IMR-90 (cell line): Measurements from ENCODE around the gene PTPN3. TPM values are rescaled to one million over a fixed set of nuclear protein-coding genes. Genes with fewer than 3 reads are reported as not detected.
A peak's percentile ranks its signal among the peaks of the same experiment; 100 is the strongest.

Source experiments
- ATAC-seq: fragments of 200-7000 bp; cut with Tn5 transposase; 2 replicates; pipeline ENCODE4 v1.9.1; 2020; ENCODE audit warnings: low read depth, mild to moderate bottlenecking, moderate library complexity
- BruUV-seq: library from RNA; stranded (reverse); fragments of 400-500 nt; replicated peaks from 2 replicates; lab custom pipeline; 2021; lab: Mats Ljungman, UMichigan
- CTCF ChIA-PET: fragments of 300-600 bp; formaldehyde crosslinking; extraction: SDS; loops from one replicate; lab custom pipeline; 2021; ENCODE audit warnings: antibody characterized with exemption; lab: Yijun Ruan, JAX
- POLR2A ChIA-PET: fragments of 300-600 bp; sonication (Branson Sonifier 250); formaldehyde crosslinking; loops from one replicate; lab custom pipeline; 2022; ENCODE audit warnings: antibody characterized with exemption; ENCODE audit not compliant: unreplicated experiment; lab: Charles Lee
- DNase-seq: peaks from one replicate; pipeline ENCODE4 v3.0.0; 2013
- H2AFZ ChIP-seq: replicated peaks from 2 replicates; pipeline ENCODE3; 2013; ENCODE audit warnings: low read length, mild to moderate bottlenecking; ENCODE audit not compliant: poor library complexity
- H2AK5ac ChIP-seq: 2 replicates; pipeline ENCODE4 v1.6.1; 2013; ENCODE audit warnings: low read depth, low read length, inconsistent platforms
- H2AK9ac ChIP-seq: replicated peaks from 2 replicates; pipeline ENCODE3; 2013; ENCODE audit warnings: mild to moderate bottlenecking, low read depth, low read length, moderate library complexity; ENCODE audit not compliant: poor library complexity
- H2BK120ac ChIP-seq: 2 replicates; pipeline ENCODE4 v1.6.1; 2013; ENCODE audit warnings: low read depth, low read length, inconsistent platforms
- H2BK15ac ChIP-seq: 3 replicates; pipeline ENCODE4 v1.6.1; 2013; ENCODE audit warnings: low read depth, low read length, inconsistent platforms
- H2BK20ac ChIP-seq: 2 replicates; pipeline ENCODE4 v1.6.1; 2013; ENCODE audit warnings: low read depth, mild to moderate bottlenecking, inconsistent platforms, low read length, moderate library complexity
- H2BK5ac ChIP-seq: 2 replicates; pipeline ENCODE4 v1.6.1; 2013; ENCODE audit warnings: mild to moderate bottlenecking, low read depth, low read length, inconsistent platforms; ENCODE audit not compliant: poor library complexity, severe bottlenecking
- H3K14ac ChIP-seq: replicated peaks from 2 replicates; pipeline ENCODE4 v1.6.1; 2013; ENCODE audit warnings: low read depth, low read length, inconsistent platforms
- H3K18ac ChIP-seq: 2 replicates; pipeline ENCODE4 v1.6.1; 2013; ENCODE audit warnings: low read depth, low read length, control low read depth
- H3K23ac ChIP-seq: 2 replicates; pipeline ENCODE4 v1.6.1; 2013; ENCODE audit warnings: low read depth, low read length, inconsistent platforms
- H3K27ac ChIP-seq: 2 replicates; pipeline ENCODE4 v1.5.1; 2013; ENCODE audit warnings: mild to moderate bottlenecking, control low read depth, low read length; ENCODE audit not compliant: insufficient read depth
- H3K27me3 ChIP-seq: 2 replicates; pipeline ENCODE4 v1.6.1; 2013; ENCODE audit warnings: low read length; ENCODE audit not compliant: control insufficient read depth, insufficient read depth
- H3K36me3 ChIP-seq: 2 replicates; pipeline ENCODE4 v1.6.1; 2013; ENCODE audit warnings: low read length, mixed read lengths; ENCODE audit not compliant: control insufficient read depth, insufficient read depth
- H3K4ac ChIP-seq: 2 replicates; pipeline ENCODE4 v1.6.1; 2013; ENCODE audit warnings: low read depth, low read length, inconsistent platforms
- H3K4me1 ChIP-seq: 2 replicates; pipeline ENCODE4 v1.6.1; 2013; ENCODE audit warnings: low read length, mixed read lengths; ENCODE audit not compliant: control insufficient read depth, insufficient read depth
- H3K4me2 ChIP-seq: 2 replicates; pipeline ENCODE4 v1.6.1; 2013; ENCODE audit warnings: low read depth, mild to moderate bottlenecking, control low read depth, low read length, moderate library complexity
- H3K4me3 ChIP-seq: 2 replicates; pipeline ENCODE4 v1.5.1; 2013; ENCODE audit warnings: low read depth, mild to moderate bottlenecking, control low read depth, low read length, moderate library complexity; ENCODE audit not compliant: insufficient read depth
- H3K56ac ChIP-seq: 2 replicates; pipeline ENCODE4 v1.6.1; 2013; ENCODE audit warnings: low read length, inconsistent platforms; ENCODE audit not compliant: insufficient read depth; ENCODE audit errors: extremely low read depth
- H3K79me1 ChIP-seq, 2 experiments: 2 replicates each; pipeline ENCODE4 v1.6.1; 2013; ENCODE audit warnings: low read length in 2 of 2, inconsistent platforms in 1 of 2, low read depth in 1 of 2
- H3K9ac ChIP-seq: 2 replicates; pipeline ENCODE4 v1.6.1; 2013; ENCODE audit warnings: low read depth, low read length, control low read depth
- H3K9me1 ChIP-seq: 2 replicates; pipeline ENCODE4 v1.6.1; 2013; ENCODE audit warnings: low read length, inconsistent platforms; ENCODE audit not compliant: insufficient read depth
- H3K9me3 ChIP-seq: 2 replicates; pipeline ENCODE4 v1.6.1; 2013; ENCODE audit warnings: low read length; ENCODE audit not compliant: control insufficient read depth, insufficient read depth
- H4K20me1 ChIP-seq: 2 replicates; pipeline ENCODE4 v1.6.1; 2013; ENCODE audit warnings: low read length, inconsistent platforms; ENCODE audit not compliant: insufficient read depth
- H4K5ac ChIP-seq: 2 replicates; pipeline ENCODE4 v1.6.1; 2013; ENCODE audit warnings: mild to moderate bottlenecking, low read depth, low read length, control low read depth
- H4K8ac ChIP-seq, 2 experiments: 2 replicates each; pipeline ENCODE4 v1.6.1; 2013; ENCODE audit warnings: low read depth in 2 of 2, low read length in 2 of 2, control low read depth in 1 of 2, inconsistent platforms in 1 of 2
- H4K91ac ChIP-seq: 2 replicates; pipeline ENCODE4 v1.6.1; 2013; ENCODE audit warnings: low read depth, low read length, inconsistent platforms; ENCODE audit not compliant: insufficient read depth
- CEBPB ChIP-seq: IDR thresholded peaks from 2 replicates; pipeline ENCODE4 v1.6.1; 2012; ENCODE audit warnings: low read depth, low read length, improper control_type of control experiment
- FOS ChIP-seq: fragments of 150-350 bp; IDR thresholded peaks from 2 replicates; pipeline ENCODE4 v1.6.1; 2016; ENCODE audit warnings: low read depth, low read length
- dilution Hi-C: fragments of 300-500 bp; cut with HindIII; formaldehyde crosslinking; loops from one replicate; pipeline ENCODE4 v1.14.3; 2018; ENCODE audit warnings: low sequenced_read_pairs; ENCODE audit not compliant: unreplicated experiment
- in situ Hi-C: fragments of 300-500 bp; cut with MboI; formaldehyde crosslinking; loops from 3 replicates; pipeline ENCODE4 v1.14.3; 2019; ENCODE audit warnings: low sequenced_read_pairs, inconsistent platforms, mixed read lengths
- intact Hi-C: fragments of 100-400 bp; cut with micrococcal nuclease; formaldehyde crosslinking; loops from 2 replicates; pipeline ENCODE4 v1.10.0; 2022
- polyA plus RNA-seq, 3 experiments: library from polyadenylated mRNA; depleted of rRNA; stranded (reverse); fragments of >200 nt; gene quantifications; 2 replicates each; pipeline ENCODE4 v1.2.3, GENCODE V29; 2012; ENCODE audit warnings: low replicate concordance in 1 of 3
- total RNA-seq: library from RNA; depleted of rRNA; stranded (reverse); fragments of >200 nt; gene quantifications from 2 replicates; pipeline ENCODE4 v1.2.3, GENCODE V29; 2012
- TF ChIP-seq, protein P1 (sequence below): conservative IDR thresholded peaks from 2 replicates; pipeline ENCODE4 v1.5.1; 2012; ENCODE audit warnings: mild to moderate bottlenecking, low read depth, low read length, improper control_type of control experiment

The PTPN3 gene
- total and polyA plus RNA-seq, 2 of the 4 experiments (the other 2 are of a cell fraction): 0.72 to 0.89 TPM

DNA sequence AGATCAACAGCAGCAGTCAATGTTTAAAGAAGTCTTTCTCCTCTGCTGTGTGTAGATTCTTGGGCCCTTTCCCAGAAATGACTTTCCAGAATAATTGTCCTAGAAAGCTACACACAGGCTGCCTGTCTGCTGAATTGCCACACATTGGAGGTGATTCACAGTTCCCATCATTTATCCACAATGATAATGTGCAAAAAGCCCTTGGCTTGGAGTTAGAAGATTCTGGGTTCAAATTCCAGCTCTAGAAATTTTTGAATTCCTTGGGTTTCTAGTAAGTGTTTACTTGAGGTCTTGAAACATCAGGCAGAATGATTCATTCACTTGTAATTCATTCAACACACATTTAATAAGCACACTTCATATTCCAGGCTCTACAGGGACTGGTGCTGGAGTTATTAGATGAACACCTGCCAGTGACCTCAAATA lies 148.7 kb downstream of the PTPN3 start:
- Histone ChIP-seq H3K4me2 (no peak overlapping the region), H4K91ac (no peak overlapping the region), H2AK5ac (no peak overlapping the region), H3K9me3 (no peaks in the 10 kb centered on the region), H3K9ac (no peak overlapping the region), H3K27me3 (peaks cover 17% of the 10 kb centered on the region), H3K27ac (no peak overlapping the region), H4K20me1 (no peaks in the 10 kb centered on the region), H3K4me3 (no peak overlapping the region), H4K5ac (no peak overlapping the region), H3K23ac (no peak overlapping the region), H3K18ac (no peak overlapping the region), H2BK120ac (no peak overlapping the region), H3K56ac (no peak overlapping the region), H3K9me1 (no peaks in the 10 kb centered on the region; the same call in 1 of the 2 replicates), H2AK9ac (no peak overlapping the region), H2BK5ac (no peak overlapping the region), H3K36me3 (no peaks in the 10 kb centered on the region), H4K8ac (no peak overlapping the region), H3K4ac (no peak overlapping the region), H3K4me1 (peaks cover 3% of the 10 kb centered on the region; the same call in 1 of the 2 replicates), H2BK15ac (no peak overlapping the region), H3K79me1 (no peaks in the 10 kb centered on the region), H3K14ac (no peak overlapping the region), H2AFZ (no peak overlapping the region), H2BK20ac (no peak overlapping the region)
- intact Hi-C loops: loop anchor here (1.0 kb wide), 1 partner anchor 313 kb away; no protein-coding TSS in a partner anchor
- in situ Hi-C loops: no loop called here
- POLR2A ChIA-PET: no interaction called here
- CTCF ChIA-PET: no interaction called here
- BruUV-seq: no TSS peak
- dilution Hi-C loops: no loop called here
- TF ChIP-seq CEBPB (peak; percentile 88), FOS (0 out of 2 replicates have a peak, but pooled peaks have one; percentile 14)
- TF ChIP-seq, protein P1, sequence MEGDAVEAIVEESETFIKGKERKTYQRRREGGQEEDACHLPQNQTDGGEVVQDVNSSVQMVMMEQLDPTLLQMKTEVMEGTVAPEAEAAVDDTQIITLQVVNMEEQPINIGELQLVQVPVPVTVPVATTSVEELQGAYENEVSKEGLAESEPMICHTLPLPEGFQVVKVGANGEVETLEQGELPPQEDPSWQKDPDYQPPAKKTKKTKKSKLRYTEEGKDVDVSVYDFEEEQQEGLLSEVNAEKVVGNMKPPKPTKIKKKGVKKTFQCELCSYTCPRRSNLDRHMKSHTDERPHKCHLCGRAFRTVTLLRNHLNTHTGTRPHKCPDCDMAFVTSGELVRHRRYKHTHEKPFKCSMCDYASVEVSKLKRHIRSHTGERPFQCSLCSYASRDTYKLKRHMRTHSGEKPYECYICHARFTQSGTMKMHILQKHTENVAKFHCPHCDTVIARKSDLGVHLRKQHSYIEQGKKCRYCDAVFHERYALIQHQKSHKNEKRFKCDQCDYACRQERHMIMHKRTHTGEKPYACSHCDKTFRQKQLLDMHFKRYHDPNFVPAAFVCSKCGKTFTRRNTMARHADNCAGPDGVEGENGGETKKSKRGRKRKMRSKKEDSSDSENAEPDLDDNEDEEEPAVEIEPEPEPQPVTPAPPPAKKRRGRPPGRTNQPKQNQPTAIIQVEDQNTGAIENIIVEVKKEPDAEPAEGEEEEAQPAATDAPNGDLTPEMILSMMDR: no peak
- peak; percentile 93 for ATAC-seq
- DNase-seq: peak; percentile 89
